Activated CD8-positive, alpha-beta memory T cell treated with anti-CD3 and anti-CD28 coated beads, Interleukin-2, amount 50 U/mL, for 48 hours (primary cell): ENCODE results near the gene NR1I2.

Source experiments
- DNase-seq: peaks from one replicate; pipeline ENCODE4 v3.0.0-alpha.2; 2020

Gene NR1I2

DNA sequence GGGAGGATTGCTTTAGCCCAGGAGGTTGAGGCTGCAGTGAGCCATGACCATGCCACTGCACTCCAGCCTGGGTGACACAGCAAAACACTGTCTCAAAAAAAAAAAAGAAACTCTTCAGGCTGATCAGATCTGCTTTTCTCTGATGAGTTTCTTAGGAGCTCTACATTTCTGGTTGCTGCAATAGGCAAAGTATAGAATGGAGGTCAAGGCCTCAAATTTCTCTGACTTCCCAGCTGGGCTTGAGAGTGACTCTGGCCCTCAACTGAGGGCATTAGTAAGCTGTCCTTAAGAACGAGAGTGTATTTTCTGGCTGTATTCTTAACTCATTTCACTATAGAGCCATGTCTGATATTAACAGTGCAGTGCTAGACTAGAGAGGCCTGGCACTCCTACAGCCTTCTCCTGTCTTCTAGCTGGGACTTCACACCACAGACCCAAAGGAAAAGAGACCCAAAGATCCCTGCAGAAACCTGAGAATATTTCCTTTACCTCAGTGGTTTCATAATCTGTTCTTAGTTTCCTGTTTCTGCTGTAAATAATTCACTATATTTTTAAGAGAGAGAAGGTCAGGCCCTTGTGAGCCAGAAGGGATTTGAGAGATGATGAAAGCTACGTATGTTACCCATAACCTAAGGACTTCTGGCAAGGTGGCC lies 2.0 kb upstream of the NR1I2 start:
- DNase-seq, result no peak

GRCh38 chr3:119782460-119782859 lies 559 bp downstream of the NR1I2 start:
- DNase-seq, result no peak

- no peak for DNase-seq
Measured at GRCh38 chr3:119783255-119783654, 1.4 kb downstream of the NR1I2 start.

GRCh38 chr3:119783883-119784282 lies 2.0 kb downstream of the NR1I2 start:
- DNase-seq, result no peak

GRCh38 chr3:119786409-119786808 lies 4.5 kb downstream of the NR1I2 start:
- DNase-seq, result no peak

DNA sequence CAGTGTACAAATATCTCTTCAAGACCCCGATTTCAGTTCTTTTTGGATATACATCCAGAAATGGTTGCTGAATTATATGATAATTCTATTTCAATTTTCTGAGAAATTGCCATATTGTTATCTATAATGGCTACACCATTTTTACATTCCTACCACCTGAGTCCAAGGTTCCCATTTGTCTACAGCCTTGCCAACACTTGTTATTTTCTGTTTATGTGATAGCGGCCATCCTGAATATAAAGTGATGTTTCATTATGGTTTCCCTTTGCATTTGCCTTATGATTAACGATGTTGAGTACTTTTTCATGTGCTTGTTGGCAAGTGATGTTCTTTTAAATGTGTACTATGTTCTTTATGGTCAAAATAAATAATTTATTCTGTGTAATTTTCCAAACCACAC lies 8.5 kb downstream of the NR1I2 start:
- no peak for DNase-seq

GRCh38 chr3:119792270-119792669 lies 10.4 kb downstream of the NR1I2 start:
- no peak for DNase-seq

- no peak for DNase-seq
Measured at GRCh38 chr3:119794401-119794800, 12.5 kb downstream of the NR1I2 start.

DNA sequence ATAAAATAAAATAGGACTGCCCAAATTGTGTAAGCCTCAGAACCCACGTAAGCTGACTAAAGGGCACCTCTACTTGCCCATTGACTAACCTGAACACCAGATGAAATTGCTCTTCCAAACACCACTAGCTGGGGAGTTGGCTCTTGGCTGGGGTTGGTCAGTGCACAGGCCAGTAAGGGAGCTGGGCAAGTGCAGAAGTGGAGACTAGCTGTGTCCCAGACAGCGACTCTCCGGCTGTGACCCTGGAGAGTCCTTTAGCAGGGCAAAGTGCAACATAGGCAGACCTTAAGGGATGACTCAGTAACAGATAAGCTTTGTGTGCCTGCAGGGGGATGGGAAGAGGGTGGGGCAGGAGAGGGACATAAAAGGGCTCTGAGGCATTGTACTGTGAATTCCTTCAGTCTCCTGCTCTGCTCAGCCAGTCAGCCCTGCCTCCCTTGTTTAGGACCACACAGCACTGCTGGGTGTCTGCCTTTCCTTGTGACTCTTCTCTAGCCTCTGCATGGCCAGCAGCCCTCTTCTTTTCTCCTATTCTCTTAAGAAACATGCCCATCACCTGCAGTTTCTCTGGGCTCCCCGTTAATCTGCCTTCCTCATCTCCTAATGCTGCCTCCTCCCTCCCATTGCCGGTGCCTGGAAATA lies 13.2 kb downstream of the NR1I2 start:
- no peak for DNase-seq

- no peak for DNase-seq
Measured at GRCh38 chr3:119795849-119796248, 13.9 kb downstream of the NR1I2 start.

DNA sequence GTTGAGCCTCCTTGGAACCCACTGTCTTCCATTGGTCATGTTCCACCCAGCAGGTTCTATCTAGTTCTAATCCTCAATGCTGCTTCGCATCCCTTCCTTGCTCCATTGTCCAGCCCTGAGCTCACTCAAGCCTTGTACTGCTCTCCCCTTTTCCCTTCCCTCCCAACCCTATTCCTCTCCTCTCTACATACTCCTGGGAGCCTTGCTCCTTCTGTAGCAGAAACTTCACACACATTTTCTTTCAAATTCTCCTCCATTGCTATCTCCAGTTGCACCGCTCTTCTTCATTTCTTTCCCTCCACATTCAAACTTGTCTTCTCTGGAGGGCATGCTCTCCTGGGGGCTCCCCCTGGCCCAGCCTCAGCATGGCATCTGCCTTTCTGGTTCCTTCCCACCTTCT lies 14.5 kb downstream of the NR1I2 start:
- no peak for DNase-seq

- no peak for DNase-seq
Measured at GRCh38 chr3:119796785-119797184, 14.9 kb downstream of the NR1I2 start.

- no peak for DNase-seq
Measured at GRCh38 chr3:119800844-119801243, 18.9 kb downstream of the NR1I2 start.

DNA sequence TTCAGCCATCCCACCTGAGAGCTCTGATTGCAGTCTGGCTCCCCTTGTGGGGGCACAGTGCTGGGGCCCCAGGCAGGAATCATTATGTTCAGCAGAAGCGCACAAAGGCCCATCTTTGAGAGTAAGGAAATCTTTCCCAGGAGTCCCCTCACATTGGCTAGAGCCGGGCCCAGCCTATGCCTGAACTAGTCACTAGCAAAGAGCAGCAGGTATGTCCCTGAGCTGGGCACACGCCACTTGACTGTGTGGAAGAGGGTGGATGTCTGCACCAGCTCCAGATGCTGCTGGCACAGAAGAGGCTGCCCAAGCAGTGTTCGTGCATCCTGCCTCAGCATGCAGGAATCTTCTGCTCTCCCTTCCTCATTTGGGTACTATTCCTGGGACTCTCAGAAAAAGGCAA lies 26.3 kb downstream of the NR1I2 start:
- no peak for DNase-seq

DNA sequence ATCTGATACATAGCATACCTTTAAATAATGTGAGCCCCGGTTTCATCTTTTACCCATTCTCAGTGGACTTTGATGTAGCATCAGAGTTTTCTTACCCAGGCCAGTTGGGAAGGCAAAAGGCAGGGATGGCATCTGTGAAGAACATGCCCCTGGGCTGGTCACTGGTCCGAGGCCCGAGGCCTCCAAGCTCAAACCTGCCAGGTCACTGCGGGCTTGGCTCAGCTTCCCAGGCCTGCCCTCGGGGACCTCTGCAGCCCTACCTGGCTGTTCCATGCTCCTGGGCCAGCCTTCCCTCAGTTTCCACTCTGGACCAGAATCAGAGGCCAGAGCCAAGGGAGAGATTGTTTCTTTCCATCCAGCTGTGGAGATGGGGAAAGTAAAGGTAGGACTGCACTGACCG lies 26.9 kb downstream of the NR1I2 start:
- no peak for DNase-seq

DNA sequence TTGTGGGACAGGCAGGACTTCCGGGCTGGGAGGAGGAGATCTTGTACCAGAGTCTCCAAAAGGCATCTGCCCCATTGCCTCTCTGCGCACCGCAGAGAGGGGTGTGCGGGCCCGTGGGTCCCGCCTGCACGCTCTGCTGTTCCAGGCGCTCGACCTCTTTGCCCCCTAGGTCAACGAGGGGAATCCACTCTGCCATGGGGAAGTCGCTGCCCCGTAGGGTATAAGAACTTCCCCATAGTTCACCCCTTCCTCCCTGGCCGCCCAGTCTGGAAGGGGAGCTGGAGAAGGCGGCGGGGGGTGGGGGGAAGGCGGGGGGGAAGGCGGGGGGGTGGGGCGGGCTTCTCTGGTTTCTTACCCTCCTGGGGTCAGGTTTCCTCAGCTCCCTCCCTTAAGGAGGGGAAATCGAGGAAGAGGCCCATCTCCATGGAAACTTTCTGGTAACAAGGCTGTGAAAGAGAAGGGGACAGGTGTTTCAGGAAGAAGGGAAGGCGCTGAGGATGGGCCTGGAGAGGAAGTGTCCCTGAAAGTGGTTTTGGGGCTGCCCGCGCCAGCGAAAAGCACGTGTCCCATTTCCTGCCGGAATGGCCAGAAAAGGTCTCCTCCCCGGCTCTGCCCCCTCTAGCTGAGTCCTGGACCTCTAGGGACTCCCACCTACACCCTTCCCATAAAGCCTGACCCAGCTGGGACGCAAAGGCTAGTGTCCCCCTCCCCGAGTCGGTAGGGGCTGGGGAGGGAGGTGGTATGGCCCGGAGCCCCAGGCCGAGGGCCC lies 27.5 kb downstream of the NR1I2 start:
- DNase-seq, result peak; percentile 66

DNA sequence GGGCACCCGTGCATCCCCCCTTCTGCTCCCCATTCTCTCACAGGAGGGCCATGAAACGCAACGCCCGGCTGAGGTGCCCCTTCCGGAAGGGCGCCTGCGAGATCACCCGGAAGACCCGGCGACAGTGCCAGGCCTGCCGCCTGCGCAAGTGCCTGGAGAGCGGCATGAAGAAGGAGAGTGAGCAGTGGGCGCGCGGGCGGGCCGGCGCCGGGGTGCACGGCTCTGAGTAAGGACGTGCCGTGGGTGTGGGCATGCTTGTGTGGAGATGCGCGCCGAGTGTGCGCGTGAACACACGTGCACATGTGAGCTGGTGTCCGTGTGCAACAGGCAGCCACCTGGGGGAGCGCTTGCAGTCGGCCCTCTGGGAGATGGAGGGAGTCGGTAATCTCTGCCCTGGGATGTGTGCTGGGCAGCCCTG lies 28.1 kb downstream of the NR1I2 start:
- DNase-seq, result peak; percentile 81

DNA sequence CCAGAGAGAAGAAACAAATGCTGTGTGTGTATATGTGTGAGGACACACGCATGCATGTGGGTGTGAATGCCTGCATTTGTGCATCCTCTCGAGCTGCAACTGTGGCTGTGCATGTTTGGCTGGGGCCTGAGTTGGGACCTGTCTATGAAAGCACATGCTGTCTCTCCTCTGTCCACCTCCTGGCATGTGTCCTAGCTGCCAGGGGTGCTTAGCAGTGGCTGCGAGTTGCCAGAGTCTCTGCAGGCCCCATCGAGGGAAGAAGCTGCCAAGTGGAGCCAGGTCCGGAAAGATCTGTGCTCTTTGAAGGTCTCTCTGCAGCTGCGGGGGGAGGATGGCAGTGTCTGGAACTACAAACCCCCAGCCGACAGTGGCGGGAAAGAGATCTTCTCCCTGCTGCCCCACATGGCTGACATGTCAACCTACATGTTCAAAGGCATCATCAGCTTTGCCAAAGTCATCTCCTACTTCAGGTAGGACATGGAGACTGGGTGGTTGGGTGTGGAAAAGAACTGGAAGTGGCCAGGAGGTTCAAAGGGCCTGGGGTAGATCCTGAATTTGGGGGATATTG lies 30.7 kb downstream of the NR1I2 start:
- DNase-seq, result no peak

DNA sequence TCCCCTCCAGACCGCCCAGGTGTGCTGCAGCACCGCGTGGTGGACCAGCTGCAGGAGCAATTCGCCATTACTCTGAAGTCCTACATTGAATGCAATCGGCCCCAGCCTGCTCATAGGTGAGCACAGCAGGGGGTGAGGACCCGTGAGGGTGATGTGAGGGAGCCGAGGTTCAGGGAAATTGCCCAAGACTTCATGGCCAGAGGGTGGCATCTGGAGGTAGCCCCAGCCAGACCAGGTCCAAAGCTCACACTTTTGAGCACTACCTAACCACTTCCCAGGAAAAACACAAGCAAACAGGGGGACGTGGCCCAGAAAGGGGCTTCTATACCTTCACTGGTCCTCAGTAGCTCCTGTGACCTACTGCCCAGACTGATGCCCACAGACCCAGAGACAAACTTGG lies 33.8 kb downstream of the NR1I2 start:
- no peak for DNase-seq

DNA sequence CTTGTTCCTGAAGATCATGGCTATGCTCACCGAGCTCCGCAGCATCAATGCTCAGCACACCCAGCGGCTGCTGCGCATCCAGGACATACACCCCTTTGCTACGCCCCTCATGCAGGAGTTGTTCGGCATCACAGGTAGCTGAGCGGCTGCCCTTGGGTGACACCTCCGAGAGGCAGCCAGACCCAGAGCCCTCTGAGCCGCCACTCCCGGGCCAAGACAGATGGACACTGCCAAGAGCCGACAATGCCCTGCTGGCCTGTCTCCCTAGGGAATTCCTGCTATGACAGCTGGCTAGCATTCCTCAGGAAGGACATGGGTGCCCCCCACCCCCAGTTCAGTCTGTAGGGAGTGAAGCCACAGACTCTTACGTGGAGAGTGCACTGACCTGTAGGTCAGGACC lies 35.2 kb downstream of the NR1I2 start:
- no peak for DNase-seq

DNA sequence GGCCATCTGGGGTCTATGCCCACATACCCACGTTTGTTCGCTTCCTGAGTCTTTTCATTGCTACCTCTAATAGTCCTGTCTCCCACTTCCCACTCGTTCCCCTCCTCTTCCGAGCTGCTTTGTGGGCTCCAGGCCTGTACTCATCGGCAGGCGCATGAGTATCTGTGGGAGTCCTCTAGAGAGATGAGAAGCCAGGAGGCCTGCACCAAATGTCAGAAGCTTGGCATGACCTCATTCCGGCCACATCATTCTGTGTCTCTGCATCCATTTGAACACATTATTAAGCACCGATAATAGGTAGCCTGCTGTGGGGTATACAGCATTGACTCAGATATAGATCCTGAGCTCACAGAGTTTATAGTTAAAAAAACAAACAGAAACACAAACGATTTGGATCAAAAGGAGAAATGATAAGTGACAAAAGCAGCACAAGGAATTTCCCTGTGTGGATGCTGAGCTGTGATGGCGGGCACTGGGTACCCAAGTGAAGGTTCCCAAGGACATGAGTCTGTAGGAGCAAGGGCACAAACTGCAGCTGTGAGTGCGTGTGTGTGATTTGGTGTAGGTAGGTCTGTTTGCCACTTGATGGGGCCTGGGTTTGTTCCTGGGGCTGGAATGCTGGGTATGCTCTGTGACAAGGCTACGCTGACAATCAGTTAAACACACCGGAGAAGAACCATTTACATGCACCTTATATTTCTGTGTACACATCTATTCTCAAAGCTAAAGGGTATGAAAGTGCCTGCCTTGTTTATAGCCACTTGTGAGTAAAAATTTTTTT lies 35.9 kb downstream of the NR1I2 start:
- no peak for DNase-seq

- DNase-seq, result no peak
Measured at GRCh38 chr3:119818937-119819336, 37.0 kb downstream of the NR1I2 start.

- DNase-seq, result no peak
Measured at GRCh38 chr3:119819806-119820205, 37.9 kb downstream of the NR1I2 start.
